GM19452 (cell line): ENCODE measurements around the gene CD200.
"Not testable (repeated sequence)": the region's sequence is repeated elsewhere in the genome, so short reads cannot be mapped to it uniquely, and the experiment has no call there.

ENCODE experiments used
- ATAC-seq: cut with Tn5 transposase; IDR thresholded peaks from one replicate; pipeline ENCODE4 v1.9.1; 2021; ENCODE audit not compliant: unreplicated experiment

Gene CD200

DNA sequence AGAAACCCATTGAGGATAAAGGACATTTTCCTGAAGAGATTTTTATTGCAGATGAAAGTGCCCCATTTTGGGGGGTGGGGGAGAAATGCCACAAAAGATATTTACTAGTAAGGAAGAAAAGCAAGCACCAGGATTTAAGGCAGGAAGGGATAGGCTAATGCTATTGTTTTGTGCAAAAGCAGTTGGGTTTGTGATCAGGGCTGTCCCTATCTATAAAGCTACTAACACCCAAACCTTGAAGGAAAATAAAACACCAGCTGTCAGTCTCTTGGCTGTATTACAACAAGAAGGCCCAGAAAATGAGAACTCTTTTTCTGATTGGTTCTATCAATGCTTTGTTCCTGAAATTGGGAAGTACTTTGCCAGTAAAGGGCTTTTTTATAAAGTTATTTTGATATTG, 56.0 kb downstream of the CD200 start:
- no peak for ATAC-seq

DNA sequence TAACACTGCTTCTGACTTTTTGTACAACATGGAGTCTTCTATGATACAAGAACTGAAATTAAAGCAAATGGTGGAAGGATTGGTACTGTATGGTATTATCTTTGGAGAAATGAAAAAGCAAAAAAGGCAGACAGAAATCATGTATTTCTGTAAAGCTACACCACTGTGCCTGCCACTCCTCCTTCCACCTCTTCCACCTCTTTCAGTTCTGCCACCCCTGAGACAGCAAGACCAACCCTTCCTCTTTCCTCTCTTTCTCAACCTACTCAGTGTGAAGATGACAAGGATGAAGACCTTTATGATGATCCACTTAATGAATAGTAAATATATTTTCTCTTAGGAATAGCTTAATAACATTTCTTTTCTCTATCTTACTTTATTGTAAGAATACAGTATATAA, 57.0 kb downstream of the CD200 start:
- no peak for ATAC-seq

DNA sequence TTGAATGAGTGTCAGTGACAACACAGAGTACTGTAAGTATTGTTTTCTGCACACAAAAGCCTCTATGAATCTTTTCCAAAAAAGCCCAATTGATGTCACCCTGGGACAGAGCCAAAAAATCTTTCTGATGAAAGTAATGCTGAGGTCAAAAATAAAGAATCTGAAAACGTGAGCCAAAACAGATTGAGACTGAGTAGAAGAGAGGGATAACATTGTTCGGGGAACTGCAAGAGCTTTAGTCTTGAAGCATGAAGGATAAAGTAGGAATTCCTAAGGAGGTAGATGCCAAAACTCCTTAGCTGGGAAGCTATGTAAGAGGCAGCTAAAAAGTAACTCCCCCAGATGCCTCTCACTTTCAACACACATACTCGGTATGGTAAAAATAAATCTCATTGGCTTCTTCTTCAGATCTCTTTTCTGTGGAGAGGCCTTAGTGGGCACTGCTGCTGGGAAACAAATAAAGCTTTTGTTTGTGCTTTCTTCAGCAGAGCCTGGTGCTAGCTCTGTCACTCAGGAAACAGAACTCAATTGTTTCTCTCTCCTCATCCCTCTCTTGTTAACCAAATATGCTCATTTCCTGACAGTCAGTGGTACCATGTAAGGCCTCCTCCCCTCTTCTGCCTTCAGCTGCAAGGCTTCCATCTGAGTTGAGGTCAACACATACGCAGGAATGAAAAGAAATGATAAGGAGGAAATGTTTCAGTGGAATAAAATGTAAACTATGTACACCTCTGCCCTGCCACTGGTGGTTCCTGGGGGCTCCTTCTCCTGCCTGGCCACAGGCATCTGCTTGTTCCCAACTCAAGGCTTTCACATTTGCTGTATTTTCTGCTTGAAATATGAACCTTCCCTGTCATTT, 58.1 kb downstream of the CD200 start:
- ATAC-seq = no peak

DNA sequence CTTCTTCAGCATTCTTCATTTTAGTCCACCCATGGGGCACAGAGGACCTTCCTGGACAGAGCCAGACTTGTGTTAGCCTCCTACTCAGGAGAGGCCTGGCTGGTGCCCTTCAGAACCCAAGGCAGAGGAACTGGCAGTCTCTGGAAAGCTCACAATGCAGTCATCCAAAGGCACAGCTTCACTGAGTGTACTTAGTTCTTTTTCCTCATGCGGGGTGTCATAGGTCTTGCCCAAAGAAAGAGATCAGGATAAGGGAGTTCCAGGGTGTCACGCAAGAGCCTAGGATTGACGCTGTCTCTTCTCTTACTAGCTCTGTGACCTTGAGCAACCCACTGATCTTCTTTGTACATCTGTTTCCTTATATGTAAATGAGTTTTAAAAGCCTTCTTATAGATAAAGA, 58.7 kb downstream of the CD200 start:
- no peak for ATAC-seq

DNA sequence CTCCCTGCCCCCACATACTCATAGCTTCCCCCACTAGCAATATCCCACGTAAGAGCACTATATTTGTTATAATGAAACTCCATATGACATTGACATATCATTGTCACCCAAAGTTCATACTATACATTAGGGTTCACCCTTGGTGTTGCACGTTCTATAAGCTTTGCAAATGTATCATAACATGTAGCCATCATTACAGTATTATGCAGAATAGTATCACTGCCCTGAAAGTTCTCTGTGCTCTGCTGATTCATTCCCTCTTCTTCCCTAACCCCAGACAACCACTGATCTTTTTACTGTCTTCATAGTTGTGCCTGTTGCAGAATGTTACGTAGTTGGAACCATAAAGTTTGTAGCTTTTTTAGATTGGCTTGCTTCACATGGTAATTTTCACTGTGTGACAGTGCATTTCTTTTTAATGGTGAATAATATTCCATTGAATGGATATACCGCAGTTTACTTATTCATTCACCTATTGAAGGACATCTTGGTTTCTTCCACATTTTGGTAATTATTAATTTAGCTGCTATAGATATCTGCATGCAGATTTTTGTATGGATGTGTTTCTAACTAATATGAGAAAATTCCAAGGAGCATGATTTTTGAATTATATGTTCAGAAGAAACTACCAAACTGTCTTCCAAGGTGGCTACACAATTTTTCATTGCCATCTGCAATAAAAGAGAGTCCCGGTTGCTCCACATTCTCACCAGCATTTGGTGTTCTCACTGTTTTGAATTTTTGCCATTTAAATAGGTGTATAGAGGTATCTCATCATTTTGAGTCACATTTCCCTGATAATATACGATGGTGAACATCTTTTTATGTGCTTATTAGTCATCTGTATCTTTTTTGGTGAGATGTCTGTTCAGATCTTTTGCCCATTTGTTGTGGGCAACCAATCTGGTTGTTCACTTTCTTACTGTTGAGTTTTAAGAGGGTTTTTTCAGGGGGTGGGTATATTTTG, 59.7 kb downstream of the CD200 start:
- no peak for ATAC-seq

DNA sequence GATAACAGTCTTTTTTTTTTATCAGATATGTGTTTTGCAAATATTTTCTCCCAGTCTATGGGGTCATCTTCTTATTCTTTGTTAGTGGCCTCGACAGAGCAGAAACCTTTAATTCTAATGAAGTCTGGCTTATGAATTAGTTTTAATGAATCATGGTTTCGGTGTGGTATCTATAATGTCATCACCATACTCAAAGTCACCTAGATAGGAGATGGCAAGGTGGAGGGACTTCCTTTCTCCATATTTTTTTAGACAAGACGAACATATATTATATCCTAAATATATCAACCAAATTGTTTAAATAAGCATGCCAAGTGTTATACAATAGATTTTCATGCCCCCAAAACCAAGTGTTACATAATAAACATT, 60.4 kb downstream of the CD200 start:
- ATAC-seq = no peak

DNA sequence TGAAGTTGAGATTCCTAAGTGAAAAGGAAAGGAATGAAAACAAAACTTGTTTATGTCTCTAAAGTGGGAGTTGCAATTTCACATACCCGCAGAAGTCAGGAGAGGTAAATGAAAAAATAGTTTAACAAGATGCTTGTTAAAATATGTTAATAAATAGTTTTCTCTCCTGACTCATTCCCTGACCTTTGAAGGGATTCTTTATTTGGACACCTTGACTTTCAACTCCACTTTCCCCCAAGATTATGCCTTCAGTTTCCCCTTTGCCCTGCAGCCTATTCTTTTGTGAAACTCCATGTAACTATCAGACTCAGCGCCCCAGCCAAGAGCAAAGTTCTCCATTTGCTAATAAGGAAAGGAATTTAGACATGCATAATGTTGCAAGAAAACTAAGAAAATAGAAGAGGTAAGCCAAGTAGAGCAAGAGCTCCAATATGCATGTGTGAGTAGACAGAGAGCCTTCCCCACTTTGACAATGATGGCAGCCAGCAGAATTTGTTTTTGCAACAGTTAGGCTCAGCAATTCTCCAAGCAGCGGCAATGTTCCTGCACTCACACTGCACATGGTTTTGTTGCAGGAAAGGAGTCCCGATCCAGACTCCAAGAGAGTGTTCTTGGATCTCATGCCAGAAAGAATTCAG, 61.2 kb downstream of the CD200 start:
- ATAC-seq = no peak

DNA sequence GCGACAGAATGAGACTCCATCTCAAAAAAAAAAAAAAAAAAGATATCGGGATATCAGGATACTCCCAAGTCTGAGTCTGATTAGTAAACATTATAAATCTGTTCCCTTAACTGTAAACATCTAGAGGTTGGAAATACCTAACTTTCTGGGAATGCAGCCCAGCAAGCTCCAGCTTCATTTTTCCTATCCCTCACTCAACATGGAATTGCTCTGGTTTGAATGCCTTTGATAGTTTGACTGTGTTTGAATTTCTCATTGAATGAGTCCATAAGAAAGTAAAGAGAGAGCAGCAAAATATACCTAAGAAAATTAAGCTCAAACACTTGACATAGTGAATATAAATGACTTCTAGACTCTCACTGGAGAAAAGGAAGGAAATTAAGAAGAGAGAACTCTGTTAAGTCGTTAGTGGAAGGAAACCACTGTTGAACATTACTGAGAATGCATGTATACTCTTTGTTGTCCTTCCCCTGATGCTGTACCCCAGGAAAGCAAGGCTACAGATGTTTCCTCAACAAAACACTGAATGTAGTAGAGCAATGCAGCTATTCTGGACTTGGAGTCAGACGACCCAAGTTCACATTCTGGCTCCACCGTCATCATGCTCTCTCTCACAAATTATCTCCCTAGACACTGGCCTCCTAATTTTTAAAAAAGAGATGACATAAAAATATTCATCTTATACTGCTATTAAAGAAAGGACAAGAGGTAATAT, 62.4 kb downstream of the CD200 start:
- ATAC-seq = no peak

DNA sequence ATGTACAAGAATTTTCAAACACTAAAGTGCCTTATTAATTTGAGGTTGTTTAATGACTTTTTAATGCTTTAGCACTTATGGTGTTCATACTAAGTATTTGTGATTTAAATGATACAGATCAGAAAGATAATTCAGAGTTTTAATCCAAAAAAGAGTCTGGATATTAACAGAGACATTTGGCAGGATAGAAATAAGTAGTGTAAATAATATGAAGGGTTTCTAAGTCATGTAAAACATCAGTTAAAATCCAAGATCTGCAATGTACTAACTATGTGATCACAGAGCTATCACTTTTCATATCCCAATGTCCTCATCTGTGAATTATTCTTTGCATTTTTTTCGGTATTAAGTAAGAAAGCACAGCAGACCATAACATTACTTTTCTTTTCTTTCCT, 62.9 kb downstream of the CD200 start:
- ATAC-seq = no peak

DNA sequence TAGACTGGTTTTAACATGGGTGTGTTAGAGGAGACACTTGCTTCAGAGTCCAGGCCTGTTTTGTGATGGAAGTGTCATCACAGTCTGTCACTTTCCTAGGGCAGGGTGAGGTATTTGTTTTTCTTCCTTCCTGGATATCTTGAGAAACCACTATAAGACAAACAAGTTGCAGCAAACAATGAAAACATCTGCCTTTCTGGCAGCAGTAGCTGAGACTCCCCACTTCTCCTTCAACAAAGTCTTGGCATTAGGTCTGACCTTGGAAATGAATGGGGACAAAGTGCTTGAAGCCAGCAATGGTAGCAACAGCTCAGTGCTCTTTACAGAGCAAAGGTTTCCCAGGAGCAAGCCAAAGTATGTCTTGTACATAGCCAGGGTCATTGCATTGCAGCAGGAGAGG, 64.6 kb downstream of the CD200 start:
- ATAC-seq = no peak

DNA sequence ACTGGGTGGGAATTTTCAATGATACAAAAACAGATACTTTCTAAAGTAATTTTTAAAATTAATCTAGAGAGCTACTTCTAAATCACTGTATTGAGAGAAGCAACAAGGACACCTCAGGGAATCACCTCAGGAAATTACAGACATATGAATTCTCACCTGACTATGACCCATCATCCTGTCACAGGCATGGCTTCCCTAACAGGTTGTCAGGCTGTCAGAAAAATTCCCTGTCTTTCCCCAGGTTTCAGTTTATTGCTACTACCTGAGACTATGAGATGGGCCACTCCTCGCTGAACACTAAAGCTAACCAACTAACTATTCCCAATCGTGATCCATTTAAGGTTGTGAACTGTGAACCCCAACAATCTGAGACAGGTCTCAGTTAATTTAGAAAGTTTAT, 66.1 kb downstream of the CD200 start:
- no peak for ATAC-seq

DNA sequence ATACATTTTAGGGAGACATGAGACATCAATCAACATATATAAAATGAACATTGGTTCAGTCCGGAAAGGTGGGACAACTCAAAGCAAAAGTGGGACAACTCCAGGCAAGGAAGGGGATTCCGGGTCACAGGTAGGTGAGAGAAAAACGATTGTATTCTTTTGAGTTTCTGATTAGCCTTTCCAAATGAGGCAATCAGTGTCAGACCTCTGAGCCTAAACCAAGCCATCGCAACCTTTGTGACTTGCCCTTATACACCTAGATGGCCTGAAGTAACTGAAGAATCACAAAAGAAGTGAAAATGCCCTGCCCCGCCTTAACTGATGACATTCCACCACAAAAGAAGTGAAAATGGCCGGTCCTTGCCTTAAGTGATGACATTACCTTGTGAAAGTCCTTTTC, 66.6 kb downstream of the CD200 start:
- ATAC-seq = not testable (repeated sequence)

DNA sequence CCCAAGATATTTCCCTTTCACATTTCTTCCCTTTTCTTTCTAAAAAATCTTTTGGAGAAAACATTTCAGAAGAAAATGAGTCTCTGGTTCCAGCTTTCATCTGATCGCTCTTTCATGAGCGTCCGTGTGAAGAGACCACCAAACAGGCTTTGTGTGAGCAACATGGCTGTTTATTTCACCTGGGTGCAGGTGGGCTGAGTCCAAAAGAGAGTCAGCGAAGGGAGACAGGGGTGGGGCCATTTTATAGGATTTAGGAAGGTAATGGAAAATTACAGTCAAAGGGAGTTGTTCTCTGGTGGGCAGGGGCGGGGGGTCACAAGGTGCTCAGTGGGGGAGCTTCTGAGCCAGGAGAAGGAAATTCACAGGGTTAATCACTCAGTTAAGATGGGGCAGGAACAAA, 67.4 kb downstream of the CD200 start:
- not testable (repeated sequence) for ATAC-seq

DNA sequence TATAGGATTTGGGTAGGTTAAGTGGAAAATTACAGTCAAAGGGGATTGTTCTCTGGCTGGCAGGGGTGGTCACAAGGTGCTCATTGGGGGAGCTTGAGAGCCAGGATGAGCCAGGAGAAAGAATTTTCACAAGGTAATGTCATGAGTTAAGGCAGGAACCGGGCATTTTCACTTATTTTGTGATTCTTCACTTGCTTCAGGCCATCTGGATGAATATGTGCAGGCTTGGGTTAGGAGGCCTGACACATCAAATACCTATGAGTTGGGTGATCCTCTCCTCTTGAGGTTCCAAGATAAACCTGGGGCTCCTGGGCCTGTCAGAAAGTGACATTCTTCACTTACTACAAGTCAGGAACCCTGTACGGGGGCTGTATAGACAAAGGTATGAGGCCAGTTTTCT, 68.7 kb downstream of the CD200 start:
- no peak for ATAC-seq

DNA sequence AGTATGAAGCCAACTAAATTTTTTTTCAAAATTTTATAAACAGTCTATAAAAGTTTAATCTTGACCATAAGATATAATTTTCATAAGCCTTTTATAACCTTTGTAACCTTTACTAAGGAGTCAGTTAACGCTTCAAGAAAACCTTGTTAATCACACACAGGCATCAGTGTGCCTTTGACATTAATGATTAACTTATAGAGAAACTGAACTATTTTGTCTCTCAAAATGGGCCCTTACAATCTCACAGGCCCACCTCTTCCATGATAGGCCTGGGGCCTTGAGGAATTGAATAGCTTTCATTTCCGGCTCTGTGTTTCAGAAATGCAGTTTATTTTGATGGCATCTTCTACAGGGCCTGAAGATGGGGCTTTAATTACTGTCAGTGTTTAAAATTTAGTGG, 70.1 kb downstream of the CD200 start:
- no peak for ATAC-seq

DNA sequence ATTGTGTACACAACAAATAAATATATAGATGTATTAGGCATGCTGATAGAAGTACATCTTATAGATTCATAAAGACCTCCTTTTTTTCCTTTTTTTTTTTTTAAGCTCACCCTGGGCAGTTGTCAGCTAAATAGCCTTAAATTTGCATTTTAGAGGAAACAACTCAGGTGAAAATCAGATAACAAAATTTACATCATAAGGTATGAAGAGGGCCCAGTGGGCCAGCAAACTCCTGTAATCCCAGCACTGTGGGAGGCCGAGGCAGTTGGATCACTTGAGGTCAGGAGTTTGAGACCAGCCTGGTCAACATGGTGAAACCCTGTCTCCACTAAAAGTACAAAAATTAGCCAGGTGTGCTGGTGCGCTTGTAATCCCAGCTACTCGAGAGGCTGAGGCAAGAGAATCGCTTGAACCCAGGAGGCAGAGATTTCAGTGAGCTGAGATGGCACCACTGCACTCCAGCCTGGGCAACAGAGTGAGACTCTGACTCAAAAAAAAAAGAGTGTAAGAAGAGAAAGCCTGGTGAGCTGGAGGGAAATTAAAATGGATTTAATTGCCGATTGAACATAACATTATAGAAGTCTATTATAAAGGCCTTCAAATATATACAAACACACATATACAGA, 72.1 kb downstream of the CD200 start:
- not testable (repeated sequence) for ATAC-seq

DNA sequence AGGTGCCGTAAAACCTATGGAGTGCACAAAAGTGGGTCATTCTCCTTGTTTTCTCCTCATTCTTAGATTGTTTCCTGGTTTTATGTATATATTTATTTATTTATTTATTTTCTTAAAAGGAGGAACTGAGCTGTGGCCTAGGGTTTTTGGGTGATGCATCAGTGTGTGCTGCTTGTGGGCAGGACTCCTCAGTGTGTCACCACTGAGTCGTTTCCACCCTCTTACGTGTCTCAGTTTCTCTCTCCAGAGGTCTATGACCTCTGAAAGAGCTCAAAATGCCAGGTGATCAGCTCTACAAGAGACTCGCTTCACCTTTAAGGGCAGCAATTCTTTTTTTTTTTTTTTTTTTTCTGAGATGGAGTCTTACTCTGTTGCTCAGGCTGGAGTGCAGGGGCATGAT, 72.9 kb downstream of the CD200 start:
- no peak for ATAC-seq

DNA sequence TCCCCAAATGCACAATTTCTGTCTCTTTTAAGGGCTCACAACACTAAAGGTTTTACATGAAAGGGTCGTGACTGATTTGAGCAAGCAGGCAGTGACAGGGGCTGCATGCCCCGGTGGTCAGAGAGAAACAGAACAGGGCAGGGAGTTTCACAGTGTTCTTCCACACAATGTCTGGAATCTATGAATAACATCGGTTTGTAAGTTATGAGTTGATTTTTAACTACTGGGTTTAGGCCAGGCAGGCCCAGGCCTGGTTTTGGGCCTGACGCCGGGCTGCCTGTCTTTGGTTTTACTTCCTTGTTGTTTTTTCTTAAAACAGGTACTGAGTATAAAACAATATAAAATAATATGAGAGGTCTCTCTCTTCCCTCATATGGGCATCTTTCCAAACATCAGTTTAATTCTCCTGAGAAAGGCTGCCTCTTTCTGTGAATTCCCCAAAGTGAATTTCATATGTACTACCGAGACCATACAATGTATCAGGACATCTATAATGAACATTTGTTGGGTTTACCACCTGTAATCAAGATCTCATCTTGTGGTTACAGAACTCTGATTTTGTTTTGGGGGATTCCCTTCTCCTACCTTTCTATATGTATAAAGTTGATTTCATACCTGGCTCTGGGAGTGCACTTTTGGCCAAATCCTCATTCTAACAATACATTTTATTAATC, 74.4 kb downstream of the CD200 start:
- peak; percentile 47 for ATAC-seq

DNA sequence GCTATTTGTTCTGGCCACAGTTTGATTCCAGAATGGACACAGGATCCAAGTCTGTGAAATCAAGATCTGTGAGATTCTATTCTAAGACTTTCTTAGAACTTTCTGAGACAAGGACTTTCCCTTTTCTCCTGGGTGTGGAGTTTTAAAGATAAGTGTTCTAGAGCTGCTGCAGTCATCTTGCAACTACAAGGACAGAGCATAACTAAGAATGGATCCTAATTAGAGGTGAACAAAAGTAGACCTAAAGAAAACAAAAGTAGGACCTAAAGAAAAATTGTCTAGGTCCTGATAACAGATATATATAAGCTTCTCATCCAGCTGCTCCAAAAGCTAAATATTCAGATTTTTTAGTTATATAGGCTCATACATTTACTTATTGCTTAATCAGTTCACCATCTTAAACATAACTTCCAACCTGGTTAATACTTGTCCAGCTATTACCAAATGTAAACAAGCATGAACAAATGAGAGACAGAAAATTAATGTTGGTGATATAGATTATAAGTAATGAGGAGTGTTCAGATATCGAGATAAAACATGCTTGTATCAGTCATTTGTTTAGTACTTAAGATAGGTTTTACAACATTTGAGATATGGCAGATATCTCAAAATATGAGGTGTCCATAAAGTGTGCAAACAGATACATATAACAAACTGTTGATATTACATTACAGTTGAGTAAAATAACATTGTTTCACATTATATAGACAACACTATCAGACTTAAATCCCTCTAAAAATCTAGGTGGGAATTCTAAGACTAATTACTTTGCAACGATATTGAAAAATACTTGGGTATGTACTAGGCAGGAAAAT, 75.1 kb downstream of the CD200 start:
- peak; percentile 24 for ATAC-seq
